Measurements from ENCODE around the gene NDUFV1.

DNA sequence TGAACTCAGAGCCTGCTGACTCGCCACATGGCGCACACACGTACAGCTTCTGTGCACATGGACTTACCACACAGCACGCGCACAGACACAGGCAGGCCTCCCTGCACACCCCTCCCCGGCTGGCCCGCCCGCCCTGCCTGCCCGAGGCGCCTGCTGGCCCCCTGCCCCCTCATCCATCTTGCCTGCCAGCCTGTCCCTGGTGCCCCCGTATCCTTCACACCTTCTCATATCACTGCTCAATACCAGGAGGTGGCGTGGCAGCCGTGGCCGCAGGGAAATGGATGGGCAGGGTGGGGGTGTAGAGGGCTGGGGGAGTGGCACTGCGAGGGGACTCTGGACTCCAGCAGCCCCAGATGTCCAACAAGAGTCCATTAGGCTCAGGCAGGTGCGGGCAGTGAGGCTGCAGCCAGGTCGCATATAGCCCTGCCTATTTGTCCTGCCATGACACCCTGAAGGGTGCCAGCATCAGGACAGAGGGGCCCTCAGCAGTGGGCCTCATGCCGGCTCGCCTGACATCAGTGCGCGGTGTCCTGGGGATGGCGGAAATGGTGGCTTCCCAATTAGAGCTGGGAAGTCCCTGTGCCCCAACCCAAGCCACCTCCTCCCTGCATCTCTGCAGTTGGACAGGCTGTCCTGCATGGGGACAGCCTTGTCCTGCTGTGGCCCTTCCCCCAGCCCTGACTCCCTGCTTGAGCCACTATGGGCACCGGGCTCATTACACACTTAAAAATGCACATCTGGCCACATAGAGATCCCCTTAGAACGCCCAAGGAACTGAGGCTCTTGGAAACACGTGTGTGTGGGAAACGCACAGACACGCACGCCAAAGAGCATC is 34.8 kb downstream of the NDUFV1 start:
- no peak for TF ChIP-seq POLR2A (IDR thresholded peaks at IDR 0.05)
- TF ChIP-seq, protein P1, sequence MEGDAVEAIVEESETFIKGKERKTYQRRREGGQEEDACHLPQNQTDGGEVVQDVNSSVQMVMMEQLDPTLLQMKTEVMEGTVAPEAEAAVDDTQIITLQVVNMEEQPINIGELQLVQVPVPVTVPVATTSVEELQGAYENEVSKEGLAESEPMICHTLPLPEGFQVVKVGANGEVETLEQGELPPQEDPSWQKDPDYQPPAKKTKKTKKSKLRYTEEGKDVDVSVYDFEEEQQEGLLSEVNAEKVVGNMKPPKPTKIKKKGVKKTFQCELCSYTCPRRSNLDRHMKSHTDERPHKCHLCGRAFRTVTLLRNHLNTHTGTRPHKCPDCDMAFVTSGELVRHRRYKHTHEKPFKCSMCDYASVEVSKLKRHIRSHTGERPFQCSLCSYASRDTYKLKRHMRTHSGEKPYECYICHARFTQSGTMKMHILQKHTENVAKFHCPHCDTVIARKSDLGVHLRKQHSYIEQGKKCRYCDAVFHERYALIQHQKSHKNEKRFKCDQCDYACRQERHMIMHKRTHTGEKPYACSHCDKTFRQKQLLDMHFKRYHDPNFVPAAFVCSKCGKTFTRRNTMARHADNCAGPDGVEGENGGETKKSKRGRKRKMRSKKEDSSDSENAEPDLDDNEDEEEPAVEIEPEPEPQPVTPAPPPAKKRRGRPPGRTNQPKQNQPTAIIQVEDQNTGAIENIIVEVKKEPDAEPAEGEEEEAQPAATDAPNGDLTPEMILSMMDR (IDR thresholded peaks at IDR 0.05) = no peak
